Measurements from ENCODE around the gene P4HB.

Gene P4HB

DNA sequence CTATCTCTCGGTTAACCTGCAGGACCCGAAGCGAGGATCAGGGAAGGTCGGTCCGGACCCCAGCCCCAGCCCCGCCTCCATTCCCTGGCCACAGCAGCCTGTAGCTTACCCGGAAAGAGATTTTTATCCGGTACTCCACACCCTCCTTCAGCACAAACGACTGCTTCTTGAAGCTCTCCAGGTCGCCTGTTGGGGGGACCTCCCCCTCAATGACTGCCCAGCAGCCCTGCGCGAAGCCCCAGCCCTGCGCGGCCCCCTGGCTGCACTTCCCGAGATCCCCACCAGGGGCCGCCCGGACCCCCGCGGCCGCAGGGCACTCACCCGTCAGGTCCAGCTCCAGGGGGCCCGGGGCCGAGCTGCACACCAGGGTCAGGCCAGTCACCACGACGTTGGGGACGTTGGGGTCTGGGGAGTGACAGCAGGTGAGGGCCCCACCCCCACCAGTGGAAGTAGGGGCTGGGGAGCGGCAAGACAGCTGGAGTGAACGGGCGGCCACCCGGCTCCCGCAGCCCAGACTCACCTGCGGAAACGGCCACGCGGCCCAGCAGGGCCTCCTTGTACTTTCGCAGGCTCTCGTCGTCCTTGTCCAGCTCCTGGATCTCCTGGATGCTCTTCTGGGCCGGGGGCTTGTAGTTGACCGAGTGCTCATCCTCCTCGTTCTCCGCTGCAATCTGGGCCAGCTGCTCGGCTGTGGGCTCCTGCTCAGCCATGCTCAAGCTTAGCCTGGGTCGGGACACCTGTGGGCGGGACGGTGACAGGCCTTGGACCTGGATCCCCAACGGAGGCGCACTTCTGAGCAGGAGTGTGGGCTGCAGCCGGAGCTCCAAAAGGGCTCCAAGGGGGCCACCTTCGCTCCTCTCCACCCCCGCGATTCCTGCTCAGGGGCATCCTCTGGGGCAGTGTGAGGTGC lies 9.1 kb upstream of the P4HB start:
- CTCF ChIA-PET, result interaction anchor here (0.5 to 2.6 kb wide), 11 partner anchors 40 to 704 kb away, joined by 3 to 9 read pairs (median 3); partner anchors contain the start of genes ARL16, CENPX, HGS and LRRC45
- POLR2A ChIA-PET, result interaction anchor here (0.7 to 2.6 kb wide), 27 partner anchors 9 to 229 kb away, joined by 3 to 26 read pairs (median 4); partner anchors contain the start of genes ALYREF, ANAPC11, ASPSCR1 and CCDC137
- peak; percentile 74 for DNase-seq (ENCODE audit: extremely low spot score)
- 0 out of 2 replicates have a peak, but pooled peaks have one; percentile 64 for TF ChIP-seq CTBP1 (IDR thresholded peaks at IDR 0.05; ENCODE audit: borderline replicate concordance)
- peak; percentile 90 for TF ChIP-seq LEF1 (IDR thresholded peaks at IDR 0.05; ENCODE audit: borderline replicate concordance)
- no peak; the same call in 1 of the 2 replicates for TF ChIP-seq L3MBTL2 (conservative IDR thresholded peaks at IDR 0.05)
- no peak for TF ChIP-seq TARDBP (IDR thresholded peaks at IDR 0.05)

DNA sequence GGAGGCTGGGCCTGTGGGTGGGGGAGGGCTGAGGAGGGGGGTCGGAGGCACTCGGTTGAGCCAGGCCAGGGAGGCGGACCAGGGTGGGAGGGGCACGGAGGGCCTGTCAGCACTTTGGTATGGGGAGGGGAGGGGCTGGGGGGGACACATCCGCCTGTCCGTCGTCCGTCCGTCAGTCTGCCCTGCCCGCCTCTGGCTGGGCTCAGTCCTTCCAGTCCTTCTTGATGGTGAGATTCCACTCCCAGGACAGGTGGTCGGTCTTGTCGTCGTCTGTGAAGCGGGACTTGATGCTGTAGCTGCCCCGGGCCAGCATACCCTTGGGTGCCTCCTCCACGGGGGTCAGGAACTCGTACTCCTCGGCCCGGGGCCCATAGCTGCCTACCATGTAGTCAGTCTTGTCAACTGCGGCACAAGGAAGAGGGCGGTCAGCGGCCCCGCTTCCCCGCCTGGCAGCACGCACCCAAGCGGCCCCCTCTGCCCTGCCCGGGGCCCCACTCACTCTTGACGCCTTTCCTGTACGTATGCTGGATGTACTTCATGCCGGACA lies 8.4 kb upstream of the P4HB start:
- DNase-seq (ENCODE audit: extremely low spot score), result peak; percentile 36
- ChIA-PET CTCF (interaction anchor here (0.6 to 2.6 kb wide), 6 partner anchors 41 to 154 kb away, joined by 3 to 9 read pairs (median 4); partner anchors contain the start of genes CENPX and LRRC45), POLR2A (interaction anchor here (1.2 to 2.6 kb wide), 13 partner anchors 8 to 202 kb away, joined by 3 to 26 read pairs (median 5); partner anchors contain the start of genes ALYREF, ANAPC11, CCDC137 and CENPX)
- TF ChIP-seq, protein P1, sequence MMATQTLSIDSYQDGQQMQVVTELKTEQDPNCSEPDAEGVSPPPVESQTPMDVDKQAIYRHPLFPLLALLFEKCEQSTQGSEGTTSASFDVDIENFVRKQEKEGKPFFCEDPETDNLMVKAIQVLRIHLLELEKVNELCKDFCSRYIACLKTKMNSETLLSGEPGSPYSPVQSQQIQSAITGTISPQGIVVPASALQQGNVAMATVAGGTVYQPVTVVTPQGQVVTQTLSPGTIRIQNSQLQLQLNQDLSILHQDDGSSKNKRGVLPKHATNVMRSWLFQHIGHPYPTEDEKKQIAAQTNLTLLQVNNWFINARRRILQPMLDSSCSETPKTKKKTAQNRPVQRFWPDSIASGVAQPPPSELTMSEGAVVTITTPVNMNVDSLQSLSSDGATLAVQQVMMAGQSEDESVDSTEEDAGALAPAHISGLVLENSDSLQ (IDR thresholded peaks at IDR 0.05), result 0 out of 2 replicates have a peak, but pooled peaks have one; percentile 26
- no peak for TF ChIP-seq NFRKB (IDR thresholded peaks at IDR 0.05)

DNA sequence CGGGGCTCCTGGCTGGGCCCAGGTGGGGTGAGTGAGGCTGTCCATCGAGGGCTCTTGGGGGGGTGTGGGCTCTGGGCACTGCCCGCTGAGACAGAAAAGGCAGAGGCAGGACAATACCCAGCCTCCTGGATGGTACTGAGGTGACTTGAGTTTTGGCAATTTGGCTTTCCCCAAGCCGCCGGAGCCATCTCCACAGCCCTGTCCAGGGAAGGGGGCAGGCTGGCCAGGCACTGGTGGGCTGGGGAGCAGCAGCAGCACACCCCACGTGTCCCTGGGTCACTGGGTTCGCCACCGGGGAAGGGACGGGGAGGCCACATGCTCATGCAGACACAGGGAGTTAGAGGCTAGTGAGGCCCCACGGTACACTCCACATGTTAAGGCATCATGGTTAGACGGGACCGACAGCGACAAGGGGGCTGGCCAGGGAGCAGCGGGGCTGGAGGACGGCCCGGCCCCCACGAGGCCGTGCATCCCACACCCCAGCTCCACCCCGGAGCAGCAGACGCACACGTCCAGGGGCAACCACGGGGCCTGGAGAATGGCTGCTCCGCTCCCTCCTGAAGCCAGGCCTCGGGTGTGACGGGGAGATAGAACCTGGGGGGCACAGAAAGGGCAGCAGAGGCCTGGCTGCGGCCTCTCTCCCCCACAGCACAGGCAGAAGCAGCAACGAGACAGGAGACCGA lies 7.8 kb upstream of the P4HB start:
- ChIA-PET CTCF (interaction anchor here (1.1 to 2.6 kb wide), 2 partner anchors 133 to 135 kb away, joined by 4 to 9 read pairs; no protein-coding TSS in a partner anchor), POLR2A (interaction anchor here (1.5 to 2.3 kb wide), 2 partner anchors 155 to 202 kb away, joined by 3 to 6 read pairs; partner anchors contain the start of genes CCDC137, CENPX, LRRC45 and OXLD1)
- TF ChIP-seq ELF4 (IDR thresholded peaks at IDR 0.05) (peak; percentile 48), ARNT (IDR thresholded peaks at IDR 0.05) (no peak), HDGF (IDR thresholded peaks at IDR 0.05; ENCODE audit: borderline replicate concordance) (peak; percentile 90; the same call in 1 of the 2 replicates), SUZ12 (IDR thresholded peaks at IDR 0.05) (no peak), FOXA1 (IDR thresholded peaks at IDR 0.05) (no peak), L3MBTL2 (conservative IDR thresholded peaks at IDR 0.05) (no peak; the same call in 1 of the 2 replicates), LEF1 (IDR thresholded peaks at IDR 0.05; ENCODE audit: borderline replicate concordance) (peak; percentile 9; the same call in 1 of the 2 replicates), ZNF384 (IDR thresholded peaks at IDR 0.05) (no peak), BHLHE40 (IDR thresholded peaks at IDR 0.05; ENCODE audit: borderline replicate concordance) (no peak), TARDBP (IDR thresholded peaks at IDR 0.05) (no peak)
- TF ChIP-seq, protein P1 (IDR thresholded peaks at IDR 0.05), result no peak
- no peak for DNase-seq (ENCODE audit: extremely low spot score)

DNA sequence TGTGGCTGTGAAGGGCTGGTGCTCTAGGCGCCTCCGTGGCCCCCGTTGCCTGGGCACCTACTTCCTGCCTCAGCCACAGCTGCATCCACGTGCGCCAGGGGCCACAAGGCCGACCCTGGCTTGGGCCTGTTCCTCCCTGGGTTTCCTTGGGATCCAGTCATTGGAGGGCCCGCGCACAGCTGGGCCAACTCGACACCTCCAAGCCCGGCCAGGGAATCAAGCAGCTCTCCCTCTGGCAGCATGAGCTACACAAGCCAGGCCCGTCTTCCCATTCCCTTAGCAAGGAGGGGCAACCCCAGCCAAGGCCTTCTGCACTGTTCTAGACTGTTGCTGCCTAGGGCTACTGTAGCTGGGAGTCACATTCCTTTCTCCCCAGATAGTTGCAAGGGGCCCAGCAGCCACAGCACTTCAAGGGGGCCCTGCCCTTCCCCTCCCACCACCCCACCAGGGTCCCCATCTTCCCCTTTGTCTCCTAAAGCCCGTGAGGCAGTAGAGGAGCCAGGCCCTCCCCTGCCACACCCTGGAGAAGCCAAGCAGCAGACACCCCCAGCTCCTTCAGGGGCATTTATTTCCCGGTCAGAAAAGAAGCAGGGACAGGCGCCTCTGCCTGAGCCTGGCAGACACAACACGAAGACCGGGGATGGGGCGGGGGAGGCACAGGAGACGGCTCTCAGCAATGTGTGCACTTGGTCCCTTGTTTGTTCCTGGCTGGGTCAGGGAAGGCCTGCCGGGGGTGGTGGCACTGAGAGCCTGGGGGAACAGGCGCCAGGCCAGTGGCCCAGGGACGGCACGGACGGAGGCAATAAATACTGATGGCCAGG lies 7.0 kb upstream of the P4HB start:
- no peak for DNase-seq (ENCODE audit: extremely low spot score)
- no peak for TF ChIP-seq ARNT (IDR thresholded peaks at IDR 0.05)
- TF ChIP-seq L3MBTL2 (conservative IDR thresholded peaks at IDR 0.05), result peak; percentile 29
- peak; percentile 26; the same call in 1 of the 2 replicates for TF ChIP-seq ELF4 (IDR thresholded peaks at IDR 0.05)
- ChIA-PET POLR2A (interaction anchor here (0.6 to 1.4 kb wide), 13 partner anchors 9 to 184 kb away, joined by 3 to 11 read pairs (median 3); partner anchors contain the start of genes ARL16, HGS and MCRIP1), CTCF (interaction anchor here (0.7 to 2.6 kb wide), 5 partner anchors 45 to 137 kb away, joined by 3 to 9 read pairs (median 4); no protein-coding TSS in a partner anchor)

DNA sequence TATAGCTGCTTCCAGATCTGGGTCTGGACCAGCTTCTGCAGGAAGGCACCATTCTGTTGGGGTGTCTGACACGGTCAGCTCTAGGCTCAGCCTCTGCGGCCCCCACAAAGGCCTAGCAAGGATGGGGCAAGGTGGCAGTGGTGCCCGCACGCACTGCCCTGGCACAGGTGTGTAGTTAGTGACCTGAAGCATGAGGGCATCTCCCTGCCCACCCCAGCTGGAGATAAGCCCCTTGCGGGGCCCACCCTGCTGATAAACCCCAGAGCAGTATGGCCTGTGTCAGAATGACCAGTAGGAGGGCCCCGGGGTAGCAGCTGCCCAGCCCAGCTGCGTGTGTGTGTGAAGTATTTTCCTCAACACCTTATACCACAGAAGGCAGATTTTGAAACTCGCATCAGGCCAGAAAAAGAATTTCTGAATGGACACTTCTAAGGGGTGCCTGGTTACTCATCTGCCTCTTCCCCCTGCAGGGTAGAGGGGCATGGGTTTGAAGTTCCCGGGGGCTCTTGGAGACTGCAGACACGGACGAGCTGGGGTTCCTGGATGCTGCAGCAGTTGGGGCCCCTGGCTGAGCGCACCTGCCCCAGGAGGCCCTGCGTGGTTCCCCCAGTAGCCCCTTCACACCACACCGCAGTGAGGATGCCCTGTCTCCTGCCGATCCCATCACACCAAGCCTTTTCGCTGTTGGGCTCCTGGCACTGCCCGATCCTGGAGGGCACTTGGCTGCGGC lies 6.3 kb upstream of the P4HB start:
- no peak for TF ChIP-seq FOXA1 (IDR thresholded peaks at IDR 0.05)
- TF ChIP-seq ZNF384 (IDR thresholded peaks at IDR 0.05), result no peak
- no peak for TF ChIP-seq SUZ12 (IDR thresholded peaks at IDR 0.05)
- no peak for TF ChIP-seq L3MBTL2 (conservative IDR thresholded peaks at IDR 0.05)
- no peak for TF ChIP-seq SP1 (IDR thresholded peaks at IDR 0.05)
- TF ChIP-seq FOXK2 (IDR thresholded peaks at IDR 0.05), result no peak
- TF ChIP-seq ARNT (IDR thresholded peaks at IDR 0.05), result no peak
- TF ChIP-seq LEF1 (IDR thresholded peaks at IDR 0.05; ENCODE audit: borderline replicate concordance), result no peak
- DNase-seq (ENCODE audit: extremely low spot score), result no peak
- ChIA-PET CTCF (interaction anchor here (0.7 to 1.3 kb wide), 5 partner anchors 26 to 136 kb away, joined by 3 to 4 read pairs (median 3); no protein-coding TSS in a partner anchor), POLR2A (interaction anchor here (0.6 to 1.8 kb wide), 14 partner anchors 12 to 191 kb away, joined by 3 to 11 read pairs (median 3); partner anchors contain the start of genes ARL16, HGS, MCRIP1 and MRPL12)
